ENCODE data around the gene CDH4. TPM values are rescaled to one million over a fixed set of nuclear protein-coding genes. Genes with fewer than 3 reads are reported as not detected.

Gene CDH4
- total RNA-seq, 1 donor from 2014 or later = 3.2 TPM

GRCh38 chr20:61317966-61318530 is 66.0 kb downstream of the CDH4 start:
- Histone ChIP-seq H3K27ac (ENCODE audit: low read depth, low read length) (no peak overlapping the region), H3K4me3 (ENCODE audit: insufficient read depth, low read depth, low read length) (no peak overlapping the region), H3K9me3 (ENCODE audit: insufficient read depth, low read depth, low read length) (no peaks in the 10 kb centered on the region), H3K36me3 (ENCODE audit: insufficient read depth, low read length) (no peaks in the 10 kb centered on the region), H3K9ac (ENCODE audit: low read length) (no peak overlapping the region), H2AFZ (ENCODE audit: low read depth, low read length) (no peak overlapping the region), H4K20me1 (ENCODE audit: insufficient read depth, low read length) (peaks cover 37% of the 10 kb centered on the region), H3K27me3 (ENCODE audit: insufficient read depth, low read length) (no peaks in the 10 kb centered on the region), H3K4me1 (ENCODE audit: insufficient read depth, low read length) (no peaks in the 10 kb centered on the region), H3K4me2 (ENCODE audit: low read length) (no peak overlapping the region), H3K79me2 (ENCODE audit: insufficient read depth, low read length) (peaks cover 4% of the 10 kb centered on the region)
- FAIRE-seq (no peak), DNase-seq (ENCODE audit: low read depth) (no peak)
- no peak overlapping the region for H3K4me3 Mint-ChIP-seq (ENCODE audit: unreplicated experiment)
- no peak for TF ChIP-seq EZH2 (IDR thresholded peaks at IDR 0.05; ENCODE audit: insufficient read depth, low read length)
- TF ChIP-seq CTCF (IDR thresholded peaks at IDR 0.05; ENCODE audit: insufficient read depth, low read depth, low read length) = no peak
- peaks cover 31% of the 10 kb centered on the region for H3K27me3 Mint-ChIP-seq (ENCODE audit: low read depth, unreplicated experiment)
- H3K4me1 Mint-ChIP-seq (ENCODE audit: low read depth, unreplicated experiment) = peaks cover 3% of the 10 kb centered on the region
- no peaks in the 10 kb centered on the region for H3K9me3 Mint-ChIP-seq (ENCODE audit: unreplicated experiment)
- H3K36me3 Mint-ChIP-seq (ENCODE audit: low read depth, unreplicated experiment) = no peaks in the 10 kb centered on the region
- H3K27ac Mint-ChIP-seq (ENCODE audit: unreplicated experiment) = no peak overlapping the region

- Histone ChIP-seq H3K4me1 (ENCODE audit: insufficient read depth, low read length) (no peaks in the 10 kb centered on the region), H3K27me3 (ENCODE audit: insufficient read depth, low read length) (no peaks in the 10 kb centered on the region), H3K27ac (ENCODE audit: low read depth, low read length) (no peak overlapping the region), H3K9ac (ENCODE audit: low read length) (no peak overlapping the region), H3K4me3 (ENCODE audit: insufficient read depth, low read depth, low read length) (no peak overlapping the region), H3K36me3 (ENCODE audit: insufficient read depth, low read length) (no peaks in the 10 kb centered on the region), H3K4me2 (ENCODE audit: low read length) (no peak overlapping the region), H3K9me3 (ENCODE audit: insufficient read depth, low read depth, low read length) (no peaks in the 10 kb centered on the region), H3K79me2 (ENCODE audit: insufficient read depth, low read length) (peaks cover 4% of the 10 kb centered on the region), H2AFZ (ENCODE audit: low read depth, low read length) (no peak overlapping the region), H4K20me1 (ENCODE audit: insufficient read depth, low read length) (peaks cover 36% of the 10 kb centered on the region)
- TF ChIP-seq CTCF (IDR thresholded peaks at IDR 0.05; ENCODE audit: insufficient read depth, low read depth, low read length) (no peak), EZH2 (IDR thresholded peaks at IDR 0.05; ENCODE audit: insufficient read depth, low read length) (no peak)
- Mint-ChIP-seq H3K4me3 (ENCODE audit: unreplicated experiment) (no peak overlapping the region), H3K36me3 (ENCODE audit: low read depth, unreplicated experiment) (no peaks in the 10 kb centered on the region), H3K27ac (ENCODE audit: unreplicated experiment) (no peak overlapping the region), H3K4me1 (ENCODE audit: low read depth, unreplicated experiment) (peaks cover 3% of the 10 kb centered on the region), H3K27me3 (ENCODE audit: low read depth, unreplicated experiment) (peaks cover 41% of the 10 kb centered on the region), H3K9me3 (ENCODE audit: unreplicated experiment) (no peaks in the 10 kb centered on the region)
- no peak for FAIRE-seq
- no peak for DNase-seq (ENCODE audit: low read depth)
These were observed 68.8 kb downstream of the CDH4 start for GRCh38 chr20:61320691-61321425.

GRCh38 chr20:61321481-61321880 is 69.4 kb downstream of the CDH4 start:
- Histone ChIP-seq H3K79me2 (ENCODE audit: insufficient read depth, low read length) (peaks cover 4% of the 10 kb centered on the region), H3K4me1 (ENCODE audit: insufficient read depth, low read length) (no peaks in the 10 kb centered on the region), H3K9me3 (ENCODE audit: insufficient read depth, low read depth, low read length) (no peaks in the 10 kb centered on the region), H2AFZ (ENCODE audit: low read depth, low read length) (no peak overlapping the region), H3K9ac (ENCODE audit: low read length) (no peak overlapping the region), H3K27me3 (ENCODE audit: insufficient read depth, low read length) (no peaks in the 10 kb centered on the region), H3K4me2 (ENCODE audit: low read length) (no peak overlapping the region), H3K27ac (ENCODE audit: low read depth, low read length) (no peak overlapping the region), H3K36me3 (ENCODE audit: insufficient read depth, low read length) (no peaks in the 10 kb centered on the region), H4K20me1 (ENCODE audit: insufficient read depth, low read length) (peaks cover 29% of the 10 kb centered on the region), H3K4me3 (ENCODE audit: insufficient read depth, low read depth, low read length) (no peak overlapping the region)
- Mint-ChIP-seq H3K27ac (ENCODE audit: unreplicated experiment) (no peak overlapping the region), H3K36me3 (ENCODE audit: low read depth, unreplicated experiment) (no peaks in the 10 kb centered on the region), H3K4me3 (ENCODE audit: unreplicated experiment) (no peak overlapping the region), H3K9me3 (ENCODE audit: unreplicated experiment) (no peaks in the 10 kb centered on the region), H3K4me1 (ENCODE audit: low read depth, unreplicated experiment) (peaks cover 2% of the 10 kb centered on the region), H3K27me3 (ENCODE audit: low read depth, unreplicated experiment) (peaks cover 42% of the 10 kb centered on the region)
- no peak for TF ChIP-seq EZH2 (IDR thresholded peaks at IDR 0.05; ENCODE audit: insufficient read depth, low read length)
- TF ChIP-seq CTCF (IDR thresholded peaks at IDR 0.05; ENCODE audit: insufficient read depth, low read depth, low read length) = no peak
- FAIRE-seq = no peak
- DNase-seq (ENCODE audit: low read depth) = no peak

Measured in astrocyte (in vitro differentiated cells and primary cell).